ENCODE data around the gene PGLYRP4.

PGLYRP4 gene

DNA sequence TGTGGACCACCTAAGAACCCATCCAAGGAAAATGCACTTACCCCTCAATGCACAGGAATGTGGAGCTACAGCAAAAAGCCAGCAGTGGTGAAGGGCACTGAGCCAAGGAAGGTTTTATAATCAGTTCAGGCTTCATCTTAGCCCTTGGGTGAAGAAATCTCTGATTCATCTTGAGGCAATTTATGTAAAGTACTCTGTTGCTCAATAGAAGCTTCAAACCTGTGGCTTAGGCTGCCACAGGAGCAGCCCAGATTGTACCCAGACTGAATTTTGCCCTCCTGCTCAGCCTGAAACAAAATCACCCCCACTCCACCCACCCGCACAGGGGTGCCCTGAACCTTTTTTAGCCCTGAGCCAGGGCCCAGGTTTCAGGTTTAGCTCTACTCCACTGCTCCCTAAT, 26.9 kb upstream of the PGLYRP4 start, which contains the start of gene S100A12:
S100A12 (minus strand) TSS at position 111 of the 400 bp plus-strand sequence. CDS start 1,029 bp downstream, outside the sequence.
- peak; percentile 82 for DNase-seq (ENCODE audit: low spot score)

GRCh38 chr1:153374071-153374470, 25.4 kb upstream of the PGLYRP4 start:
- DNase-seq (ENCODE audit: low spot score): no peak

GRCh38 chr1:153372571-153372970, 23.9 kb upstream of the PGLYRP4 start:
- DNase-seq (ENCODE audit: low spot score): no peak

GRCh38 chr1:153371231-153371630, 22.6 kb upstream of the PGLYRP4 start:
- DNase-seq (ENCODE audit: low spot score): no peak

GRCh38 chr1:153370146-153370545, 21.5 kb upstream of the PGLYRP4 start:
- no peak for DNase-seq (ENCODE audit: low spot score)

DNA sequence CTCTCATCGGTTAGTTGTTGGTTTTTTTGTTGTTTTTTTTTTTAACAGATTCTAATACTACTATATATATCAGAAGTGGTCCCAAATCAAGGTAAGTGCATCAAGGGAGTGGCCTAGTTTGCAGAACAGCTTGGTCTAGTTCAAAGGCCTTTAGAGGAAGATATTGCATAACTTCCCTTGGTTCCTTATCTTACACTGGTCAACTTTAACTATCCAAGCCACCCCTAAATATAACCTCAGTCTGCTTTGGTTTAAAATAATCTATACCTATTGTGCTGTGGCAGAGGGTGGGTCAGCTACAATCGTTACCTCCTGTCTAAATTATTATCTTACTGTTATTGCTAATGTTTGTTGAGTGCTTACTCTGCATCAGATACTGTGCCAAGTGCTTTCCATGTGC, 19.9 kb upstream of the PGLYRP4 start:
- DNase-seq (ENCODE audit: low spot score): no peak

DNA sequence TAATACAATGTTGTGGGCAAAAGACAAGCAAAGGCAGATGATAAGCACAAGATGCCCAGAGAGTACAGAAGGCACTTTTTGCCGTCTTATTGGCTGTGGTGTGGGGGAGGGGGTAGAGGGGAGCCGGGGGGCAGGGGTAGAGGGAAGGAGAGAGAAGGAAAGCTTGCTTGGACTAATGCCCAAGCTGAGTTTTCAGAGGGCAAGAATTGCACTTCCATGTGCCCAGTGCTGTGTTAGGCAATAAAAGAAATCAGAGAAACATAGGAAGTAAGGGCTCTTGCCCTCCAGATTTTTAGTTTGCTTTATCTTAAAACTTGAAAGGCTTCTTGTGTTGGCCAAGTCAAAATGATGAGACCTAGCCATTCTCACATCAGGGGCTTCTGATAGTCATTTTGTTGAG, 18.4 kb upstream of the PGLYRP4 start:
- no peak for DNase-seq (ENCODE audit: low spot score)

DNA sequence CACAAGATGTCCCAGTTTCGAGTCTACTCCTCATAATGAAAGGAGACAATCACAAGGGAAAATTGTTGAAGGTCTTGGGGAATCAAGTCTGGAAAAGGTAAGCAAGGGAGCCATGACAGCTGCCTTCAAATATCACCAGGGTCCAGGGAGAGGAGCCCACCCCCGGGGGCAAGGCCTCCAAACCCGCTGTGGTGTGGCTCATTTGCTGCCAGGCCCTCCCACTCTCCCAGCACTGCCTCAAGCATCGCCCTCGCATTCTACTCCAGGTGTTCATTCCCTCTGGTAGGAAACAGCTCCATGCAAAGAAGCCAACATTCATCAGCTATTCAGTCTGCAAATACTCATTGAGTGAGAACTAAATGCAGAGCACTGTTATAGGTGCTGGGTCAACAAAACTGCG, 17.6 kb upstream of the PGLYRP4 start:
- no peak for DNase-seq (ENCODE audit: low spot score)

GRCh38 chr1:153365696-153366095, 17.1 kb upstream of the PGLYRP4 start:
- no peak for DNase-seq (ENCODE audit: low spot score)

DNA sequence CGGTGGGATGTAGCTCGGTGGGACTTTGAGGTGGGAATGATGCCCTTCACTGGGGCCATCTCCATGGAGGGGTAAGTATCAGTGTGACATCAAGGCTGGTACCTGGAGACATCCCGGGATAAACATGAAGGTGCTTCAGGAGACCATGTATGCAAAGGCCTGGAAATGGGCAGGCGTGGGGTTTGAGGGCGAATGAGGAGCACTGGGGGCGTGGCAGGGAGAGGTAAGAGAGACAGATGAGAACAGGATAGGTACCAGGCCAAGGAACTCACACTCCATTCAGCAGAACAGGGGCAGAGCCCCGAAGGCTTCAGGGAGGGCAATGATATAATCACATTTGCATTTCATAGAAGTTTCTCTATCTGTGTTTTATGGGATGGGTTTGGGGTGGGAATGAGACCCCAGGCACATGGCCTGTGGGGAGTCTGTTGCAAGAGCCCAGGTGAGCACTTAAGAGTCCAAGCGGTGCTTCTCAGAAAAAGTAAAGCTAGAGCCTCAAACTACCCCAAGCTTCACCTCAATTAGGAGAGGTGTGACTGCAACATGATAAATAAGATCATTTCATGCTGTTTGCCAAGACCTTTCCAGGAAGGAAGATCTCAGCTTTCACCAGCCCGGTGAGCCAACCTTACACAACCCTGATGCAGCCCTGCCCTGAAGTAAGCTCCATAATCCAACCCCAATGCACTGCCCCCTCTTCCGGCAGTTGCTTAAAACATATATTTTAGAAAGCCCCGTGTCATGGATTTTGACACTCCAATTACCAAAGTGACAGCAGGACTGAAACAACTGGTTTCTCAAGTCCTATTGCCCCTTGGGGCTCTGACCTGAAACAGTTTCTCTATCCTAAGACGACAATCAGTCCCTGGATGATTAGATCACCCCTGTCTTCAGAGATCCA, 16.4 kb upstream of the PGLYRP4 start:
- DNase-seq (ENCODE audit: low spot score): no peak

GRCh38 chr1:153364156-153364555, 15.5 kb upstream of the PGLYRP4 start:
- no peak for DNase-seq (ENCODE audit: low spot score)

GRCh38 chr1:153363641-153364040, 15.0 kb upstream of the PGLYRP4 start:
- DNase-seq (ENCODE audit: low spot score): no peak

GRCh38 chr1:153362187-153362775, 13.6 kb upstream of the PGLYRP4 start:
- no peak for DNase-seq (ENCODE audit: low spot score)

- no peak for DNase-seq (ENCODE audit: low spot score)
Observed at GRCh38 chr1:153361480-153362109, 13.0 kb upstream of the PGLYRP4 start.

DNA sequence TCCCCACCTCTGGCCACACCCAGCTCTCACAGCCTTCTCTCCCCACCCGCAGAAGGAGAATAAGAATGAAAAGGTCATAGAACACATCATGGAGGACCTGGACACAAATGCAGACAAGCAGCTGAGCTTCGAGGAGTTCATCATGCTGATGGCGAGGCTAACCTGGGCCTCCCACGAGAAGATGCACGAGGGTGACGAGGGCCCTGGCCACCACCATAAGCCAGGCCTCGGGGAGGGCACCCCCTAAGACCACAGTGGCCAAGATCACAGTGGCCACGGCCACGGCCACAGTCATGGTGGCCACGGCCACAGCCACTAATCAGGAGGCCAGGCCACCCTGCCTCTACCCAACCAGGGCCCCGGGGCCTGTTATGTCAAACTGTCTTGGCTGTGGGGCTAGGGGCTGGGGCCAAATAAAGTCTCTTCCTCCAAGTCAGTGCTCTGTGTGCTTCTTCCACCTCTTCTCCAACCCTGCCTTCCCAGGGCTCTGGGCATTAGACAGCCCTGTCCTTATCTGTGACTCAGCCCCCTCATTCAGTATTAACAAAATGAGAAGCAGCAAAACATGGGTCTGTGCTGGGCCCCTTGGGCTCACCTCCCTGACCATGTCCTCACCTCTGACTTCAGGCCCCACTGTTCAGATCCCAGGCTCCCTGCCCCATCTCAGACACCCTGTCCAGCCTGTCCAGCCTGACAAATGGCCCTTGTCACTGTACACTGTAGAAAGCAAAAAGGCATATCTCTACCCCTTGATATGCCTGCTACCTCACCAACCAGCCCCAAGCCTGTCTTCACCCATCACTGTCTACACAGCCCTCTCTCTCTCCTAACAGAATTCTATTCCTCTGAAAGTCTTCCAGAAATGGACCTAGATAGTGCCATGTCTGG, 12.2 kb upstream of the PGLYRP4 start:
- DNase-seq (ENCODE audit: low spot score): no peak

- no peak for DNase-seq (ENCODE audit: low spot score)
Observed at GRCh38 chr1:153360190-153360589, 11.5 kb upstream of the PGLYRP4 start.

DNA sequence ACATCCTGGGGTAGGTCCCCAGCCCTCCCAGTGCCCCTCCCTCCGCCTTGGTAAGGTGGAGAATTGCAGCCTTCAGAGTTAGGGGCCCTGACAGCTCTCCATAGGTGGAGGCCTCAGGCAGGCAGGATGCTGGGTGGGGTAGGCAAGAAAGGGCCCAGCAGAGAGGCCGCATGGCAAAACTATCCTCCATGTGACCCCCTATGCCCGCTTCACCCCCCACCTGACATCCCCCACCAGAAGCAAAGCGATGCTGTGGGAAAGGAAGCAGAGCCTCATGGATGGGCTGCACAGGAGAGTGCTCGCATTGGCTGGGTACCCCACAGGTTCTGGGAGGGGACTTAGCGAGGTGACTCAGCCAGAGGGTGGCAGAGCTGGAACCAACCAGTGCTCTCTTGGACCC, 10.6 kb upstream of the PGLYRP4 start:
- DNase-seq (ENCODE audit: low spot score): no peak

GRCh38 chr1:153358691-153358975, 10.0 kb upstream of the PGLYRP4 start:
- no peak for DNase-seq (ENCODE audit: low spot score)

DNA sequence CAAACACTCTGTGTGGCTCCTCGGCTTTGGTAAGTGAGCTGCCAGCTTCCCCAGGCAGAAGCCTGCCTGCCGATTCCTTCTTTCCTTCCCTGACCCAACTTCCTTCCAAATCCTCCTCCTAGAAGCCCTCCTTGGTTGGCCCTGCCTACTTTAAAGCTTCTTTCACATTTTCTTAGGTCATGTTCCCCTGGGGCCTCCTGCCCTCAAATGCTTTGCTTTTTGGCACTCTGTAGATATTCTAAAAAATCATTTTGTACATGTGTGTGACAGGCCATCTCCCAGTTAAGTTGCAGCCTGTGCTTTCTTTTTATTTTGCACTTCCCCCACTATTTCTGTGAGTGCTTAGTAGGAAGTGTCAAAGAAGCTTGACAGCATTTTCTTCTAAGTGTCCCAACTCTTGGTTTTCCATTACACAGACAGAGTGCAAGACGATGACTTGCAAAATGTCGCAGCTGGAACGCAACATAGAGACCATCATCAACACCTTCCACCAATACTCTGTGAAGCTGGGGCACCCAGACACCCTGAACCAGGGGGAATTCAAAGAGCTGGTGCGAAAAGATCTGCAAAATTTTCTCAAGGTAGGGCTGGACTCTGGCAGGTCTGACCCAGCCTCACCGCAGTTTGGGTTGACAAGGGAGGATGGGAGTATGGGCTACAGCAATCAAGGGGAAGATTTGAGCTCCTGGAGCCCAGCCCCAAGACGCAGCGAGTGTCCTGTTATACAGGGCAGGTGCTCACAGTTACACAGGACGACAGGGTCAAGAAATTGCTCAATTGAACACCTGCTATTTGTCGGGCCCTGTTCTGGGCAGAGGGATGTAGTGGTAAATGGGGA, 9.4 kb upstream of the PGLYRP4 start, which contains the start of gene S100A9:
S100A9 (plus strand) TSS at position 2 of the 838 bp plus-strand sequence; CDS start at position 432, 430 bp downstream.
- DNase-seq (ENCODE audit: low spot score): no peak

- no peak for DNase-seq (ENCODE audit: low spot score)
Observed at GRCh38 chr1:153357076-153357852, 8.6 kb upstream of the PGLYRP4 start.

Data from GM03348 (cell line).